ENCODE data around the gene SZT2.

DNA sequence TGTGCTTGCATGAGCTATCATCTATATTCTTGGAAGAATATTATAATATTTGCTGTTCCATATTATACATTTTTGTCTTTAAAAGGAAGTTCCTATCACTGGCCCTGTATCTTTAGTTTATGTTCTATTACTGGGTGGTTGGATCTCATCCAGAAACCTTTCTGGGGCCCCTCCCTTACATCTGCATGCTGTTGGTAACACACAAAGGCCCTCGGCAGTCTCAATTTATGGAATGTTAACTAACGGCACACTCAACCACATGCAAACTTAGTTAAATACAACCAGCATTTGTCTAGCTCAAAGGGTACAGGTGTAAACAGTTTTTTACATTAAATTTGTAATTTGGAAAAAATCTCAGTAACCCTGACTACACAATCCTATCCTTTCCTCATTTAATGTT is 73.8 kb downstream of the SZT2 start:
- no peak for TF ChIP-seq ESRRG (CRISPR knock-in tag; IDR thresholded peaks at IDR 0.05)
- TF ChIP-seq PATZ1 (CRISPR knock-in tag; IDR thresholded peaks at IDR 0.05; ENCODE audit: borderline replicate concordance): no peak
- TF ChIP-seq, protein P1, sequence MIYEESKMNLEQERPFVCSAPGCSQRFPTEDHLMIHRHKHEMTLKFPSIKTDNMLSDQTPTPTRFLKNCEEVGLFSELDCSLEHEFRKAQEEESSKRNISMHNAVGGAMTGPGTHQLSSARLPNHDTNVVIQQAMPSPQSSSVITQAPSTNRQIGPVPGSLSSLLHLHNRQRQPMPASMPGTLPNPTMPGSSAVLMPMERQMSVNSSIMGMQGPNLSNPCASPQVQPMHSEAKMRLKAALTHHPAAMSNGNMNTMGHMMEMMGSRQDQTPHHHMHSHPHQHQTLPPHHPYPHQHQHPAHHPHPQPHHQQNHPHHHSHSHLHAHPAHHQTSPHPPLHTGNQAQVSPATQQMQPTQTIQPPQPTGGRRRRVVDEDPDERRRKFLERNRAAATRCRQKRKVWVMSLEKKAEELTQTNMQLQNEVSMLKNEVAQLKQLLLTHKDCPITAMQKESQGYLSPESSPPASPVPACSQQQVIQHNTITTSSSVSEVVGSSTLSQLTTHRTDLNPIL (CRISPR knock-in tag; IDR thresholded peaks at IDR 0.05; ENCODE audit: low read depth): no peak
- no peak for TF ChIP-seq ZNF8 (CRISPR knock-in tag; IDR thresholded peaks at IDR 0.05)
- no peak for TF ChIP-seq PPARA (CRISPR knock-in tag; IDR thresholded peaks at IDR 0.05; ENCODE audit: borderline replicate concordance)
- no peak for TF ChIP-seq RARB (CRISPR knock-in tag; IDR thresholded peaks at IDR 0.05)
- no peak for TF ChIP-seq CSDC2 (CRISPR knock-in tag; IDR thresholded peaks at IDR 0.05)
- TF ChIP-seq ARNTL (CRISPR knock-in tag; IDR thresholded peaks at IDR 0.05; ENCODE audit: borderline replicate concordance, low read depth): no peak
- TF ChIP-seq TSHZ2 (CRISPR knock-in tag; IDR thresholded peaks at IDR 0.05): no peak
